Gastroesophageal sphincter (tissue), 3 donors: ENCODE data around the gene PIK3CA.

Source experiments
- CTCF ChIP-seq, 4 experiments: fragments of 200-600 bp in 2 of 4; fragments of 450-650 bp in 2 of 4; sonication (generic) in 1 of 4; IDR thresholded peaks; one replicate each; pipeline ENCODE4 v1.5.1; 2017 to 2019; ENCODE audit warnings: antibody characterized with exemption in 4 of 4, mild to moderate bottlenecking in 2 of 4, moderate library complexity in 2 of 4
- POLR2AphosphoS5 ChIP-seq: sonication (generic); formaldehyde crosslinking; IDR thresholded peaks from one replicate; pipeline ENCODE4 v1.6.1; 2017; ENCODE audit warnings: antibody characterized with exemption

- TF ChIP-seq CTCF (IDR thresholded peaks at IDR 0.05) (no peak), POLR2AphosphoS5 (no peak)
These were observed 1.3 kb downstream of the PIK3CA start for GRCh38 chr3:179149406-179149867.
